ENCODE results near the gene ZBTB7B.

Gene ZBTB7B

DNA sequence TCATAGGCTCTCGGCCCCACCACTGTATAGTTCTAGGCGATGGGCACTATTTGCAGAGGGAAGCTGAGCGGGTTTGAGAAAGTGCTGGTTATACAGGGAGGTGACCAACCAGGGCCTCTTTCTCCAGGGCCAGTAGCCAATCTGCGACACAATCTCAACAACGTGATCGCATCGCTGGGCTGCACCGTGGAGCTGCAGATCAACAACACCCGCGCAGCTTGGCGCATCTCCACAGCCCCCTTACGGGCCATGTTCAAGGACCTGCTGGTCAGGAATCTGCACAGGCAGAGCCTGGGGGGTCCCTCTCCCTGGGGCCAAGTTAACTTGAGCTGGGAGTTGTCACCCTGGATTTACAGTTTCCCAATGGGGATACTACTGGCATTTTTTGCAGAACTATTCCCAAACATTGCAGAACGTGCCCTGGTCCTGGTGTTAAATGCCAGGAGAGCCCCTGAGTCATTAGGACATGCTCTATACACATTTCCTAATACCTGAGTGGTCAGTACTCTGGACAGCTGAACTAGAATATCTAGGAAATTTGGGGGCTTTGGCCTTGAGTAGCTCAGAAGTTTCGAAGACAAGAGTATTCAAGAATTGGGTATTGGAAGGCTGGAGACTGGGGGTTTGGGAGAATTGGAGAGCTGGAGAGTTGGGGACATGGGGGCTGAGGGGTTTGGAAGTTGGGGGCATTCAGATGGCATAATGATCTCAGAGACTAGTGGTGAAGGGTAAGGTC, 37.9 kb downstream of the ZBTB7B start:
- DNase-seq: no peak

DNA sequence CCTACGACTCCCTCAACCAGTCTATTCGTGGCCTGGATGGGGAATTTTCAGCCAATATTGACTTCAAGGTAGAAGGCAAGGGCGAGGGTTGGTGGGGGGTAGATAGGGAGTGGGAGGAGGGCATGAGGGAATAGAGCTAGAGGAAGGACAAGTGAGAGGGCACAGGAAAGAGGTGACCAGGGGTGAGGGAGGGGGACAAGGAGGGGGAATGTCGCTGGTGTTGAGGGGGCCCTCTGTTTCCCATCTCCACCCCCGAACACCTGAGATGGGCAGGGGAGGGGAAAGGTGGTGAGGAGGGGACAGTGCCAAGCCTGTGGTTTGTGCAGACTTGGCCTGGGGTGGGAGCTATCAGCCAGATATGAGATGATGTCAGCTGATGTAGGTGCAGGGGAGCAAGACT, 40.2 kb downstream of the ZBTB7B start:
- DNase-seq: no peak

DNA sequence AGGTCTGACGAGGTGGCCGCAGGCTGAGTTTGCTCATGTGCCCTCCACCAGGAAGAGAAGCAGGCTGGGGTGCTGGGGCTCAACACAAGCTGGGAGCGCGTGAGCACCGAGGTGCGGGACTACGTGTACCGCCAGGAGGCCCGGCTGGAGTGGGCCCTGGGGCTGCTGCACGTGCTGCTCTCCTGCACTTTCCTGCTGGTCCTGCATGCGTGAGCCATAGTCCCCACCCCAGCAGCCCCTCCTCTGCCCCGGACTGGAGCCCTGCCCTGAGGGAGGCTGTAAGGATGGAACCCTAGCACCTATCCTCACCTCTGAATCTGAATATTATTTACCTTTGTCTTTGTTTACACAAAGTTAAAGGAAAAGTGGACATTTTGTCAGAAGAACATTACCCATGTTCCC, 40.7 kb downstream of the ZBTB7B start:
- DNase-seq: no peak

DNA sequence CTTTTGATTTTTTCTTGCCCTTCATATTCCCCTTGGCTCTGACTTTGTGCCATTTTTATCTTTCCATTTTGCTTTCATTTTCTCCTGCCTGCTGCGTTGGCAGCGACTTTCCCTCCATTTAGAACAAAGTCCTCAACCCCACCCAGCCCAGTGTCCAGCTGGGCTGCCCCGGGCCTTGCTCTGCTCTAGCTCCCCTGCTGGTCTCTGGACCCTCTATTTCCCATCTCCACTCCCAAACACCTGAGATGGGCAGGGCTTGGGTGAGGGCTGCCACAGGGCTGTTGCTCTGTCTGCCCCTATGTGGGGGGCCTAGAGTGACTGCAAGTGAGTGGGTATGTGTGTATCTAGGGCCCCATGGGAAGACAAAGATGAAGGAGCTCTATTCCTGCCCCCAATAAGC, 41.2 kb downstream of the ZBTB7B start:
- no peak for DNase-seq

DNA sequence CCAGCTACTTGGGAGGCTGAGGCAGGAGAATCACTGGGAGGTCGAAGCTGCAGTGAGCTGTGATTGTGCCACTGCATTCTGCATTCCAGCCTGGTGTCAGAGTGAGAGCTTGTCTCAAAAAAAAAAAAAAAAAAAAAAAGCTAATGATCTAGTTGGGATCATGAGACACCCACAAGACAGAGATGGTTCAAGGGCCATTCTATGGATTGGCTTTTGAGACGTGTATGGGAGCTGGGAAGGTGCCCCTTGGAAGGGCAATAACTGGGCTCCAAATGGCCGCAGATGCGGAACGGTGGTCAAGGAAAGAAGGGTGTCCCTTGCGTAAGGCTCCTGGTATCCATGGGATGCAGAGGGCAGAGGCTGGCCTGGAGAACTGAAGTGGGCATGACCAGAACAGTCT, 41.8 kb downstream of the ZBTB7B start:
- DNase-seq: no peak

GRCh38 chr1:155044812-155045657, 42.4 kb downstream of the ZBTB7B start:
- DNase-seq: peak; percentile 63

- DNase-seq: no peak
Measured at GRCh38 chr1:155048449-155049334, 46.1 kb downstream of the ZBTB7B start.

GRCh38 chr1:155049651-155050559, 47.3 kb downstream of the ZBTB7B start:
- DNase-seq: no peak

GRCh38 chr1:155050560-155051341, 48.1 kb downstream of the ZBTB7B start, which contains the start of gene ADAM15:
Gene ADAM15 (plus strand): TSS chr1:155051316. CDS start chr1:155051387, 71 bp downstream.
- DNase-seq: peak; percentile 77

- DNase-seq: no peak
Measured at GRCh38 chr1:155051342-155051776, 48.8 kb downstream of the ZBTB7B start.

DNA sequence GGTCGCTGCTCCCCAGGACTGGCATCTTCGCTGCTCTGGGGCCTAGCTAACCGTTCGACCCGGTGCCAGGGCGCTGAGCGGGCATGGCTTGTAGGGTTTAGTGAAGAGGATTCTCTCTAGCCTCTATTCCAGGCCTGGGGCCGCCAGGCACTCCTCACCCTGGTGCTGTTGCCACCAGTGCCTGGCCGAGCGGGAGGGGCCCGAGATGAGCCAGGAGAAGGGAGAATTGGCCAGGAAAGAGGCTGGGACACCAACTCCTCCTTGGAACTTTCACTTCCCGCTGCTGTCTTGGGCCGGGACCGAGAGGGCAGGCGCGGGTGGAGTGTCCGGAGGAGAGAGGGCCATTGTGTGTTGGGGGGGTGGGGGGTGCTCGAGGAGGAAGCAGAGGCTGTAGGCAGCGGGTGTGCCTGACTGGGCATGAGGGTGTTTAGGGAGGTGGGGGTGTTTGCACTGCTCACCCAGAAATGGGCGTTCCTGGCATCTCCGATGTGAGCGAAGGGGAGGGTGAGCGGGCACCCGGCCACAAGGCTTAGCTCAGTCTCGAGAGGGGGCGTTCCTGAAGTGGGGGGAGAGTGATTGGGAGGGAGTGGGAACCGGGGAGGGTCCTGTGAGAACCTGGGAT, 49.3 kb downstream of the ZBTB7B start:
- peak; percentile 30 for DNase-seq

DNA sequence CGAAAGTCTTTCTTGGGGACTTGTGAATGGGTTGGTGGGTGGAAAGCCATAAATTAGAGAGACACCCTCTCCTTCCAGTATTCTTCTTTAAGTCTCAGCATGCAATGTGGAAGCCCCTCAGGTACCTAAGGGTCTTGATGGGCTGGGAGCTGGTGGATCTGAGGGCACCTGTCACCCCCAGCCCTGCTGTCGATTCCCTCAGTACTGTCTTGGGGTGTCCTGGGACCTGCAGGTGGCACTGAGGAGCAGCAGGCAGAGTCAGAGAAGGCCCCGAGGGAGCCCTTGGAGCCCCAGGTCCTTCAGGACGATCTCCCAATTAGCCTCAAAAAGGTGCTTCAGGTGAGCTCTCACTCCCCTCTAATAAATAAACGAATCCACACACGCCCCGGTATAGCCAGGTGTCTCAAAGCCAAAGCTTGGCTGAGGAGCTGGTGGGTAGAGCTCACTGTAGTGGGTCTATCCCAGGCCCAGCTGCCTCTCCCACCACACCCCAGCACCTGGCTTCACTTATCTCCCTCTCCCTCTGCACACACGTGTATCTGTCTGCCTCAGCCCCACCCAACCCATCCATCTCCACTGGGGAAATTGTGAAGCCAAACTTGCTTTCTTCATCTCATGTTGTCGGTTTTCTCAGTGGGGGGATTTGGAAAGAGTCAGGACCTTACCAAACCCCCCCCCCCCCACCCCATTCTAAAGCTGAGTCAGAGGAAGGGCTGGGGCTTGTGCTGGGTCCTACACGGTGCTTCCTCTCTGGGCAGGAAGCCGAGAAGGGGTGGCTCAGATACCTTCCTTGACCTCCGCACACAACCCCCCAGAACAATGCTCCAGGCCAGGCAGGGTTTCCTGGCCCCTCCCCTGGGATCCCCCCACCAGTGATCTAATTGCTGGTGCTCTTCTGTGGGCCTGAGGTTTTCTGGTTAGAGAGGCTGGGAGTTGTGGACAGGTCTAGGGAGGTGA, 50.1 kb downstream of the ZBTB7B start:
- DNase-seq: peak; percentile 21

- no peak for DNase-seq
Measured at GRCh38 chr1:155053531-155054105, 51.0 kb downstream of the ZBTB7B start.

DNA sequence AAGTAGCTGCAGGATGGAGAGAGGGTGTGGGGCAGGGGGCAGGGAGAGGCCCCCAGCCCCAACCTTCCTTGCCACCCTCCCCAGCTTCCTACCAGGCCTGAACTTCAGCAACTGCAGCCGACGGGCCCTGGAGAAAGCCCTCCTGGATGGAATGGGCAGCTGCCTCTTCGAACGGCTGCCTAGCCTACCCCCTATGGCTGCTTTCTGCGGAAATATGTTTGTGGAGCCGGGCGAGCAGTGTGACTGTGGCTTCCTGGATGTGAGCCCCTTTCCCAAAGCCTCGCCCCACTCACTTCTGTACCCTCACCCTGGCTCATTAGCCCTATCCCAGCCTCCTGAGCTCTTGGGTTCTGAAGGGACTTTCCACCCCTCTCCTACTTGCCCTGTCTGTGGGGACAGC, 54.5 kb downstream of the ZBTB7B start:
- no peak for DNase-seq

DNA sequence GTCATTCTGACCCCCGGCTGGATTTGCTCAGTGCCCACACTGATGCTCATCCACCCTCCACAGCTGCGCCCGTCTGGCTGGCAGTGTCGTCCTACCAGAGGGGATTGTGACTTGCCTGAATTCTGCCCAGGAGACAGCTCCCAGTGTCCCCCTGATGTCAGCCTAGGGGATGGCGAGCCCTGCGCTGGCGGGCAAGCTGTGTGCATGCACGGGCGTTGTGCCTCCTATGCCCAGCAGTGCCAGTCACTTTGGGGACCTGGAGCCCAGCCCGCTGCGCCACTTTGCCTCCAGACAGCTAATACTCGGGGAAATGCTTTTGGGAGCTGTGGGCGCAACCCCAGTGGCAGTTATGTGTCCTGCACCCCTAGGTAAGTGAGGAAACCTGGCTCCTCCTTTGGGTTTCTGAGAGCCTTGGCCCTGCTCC, 55.2 kb downstream of the ZBTB7B start:
- DNase-seq: no peak

DNA sequence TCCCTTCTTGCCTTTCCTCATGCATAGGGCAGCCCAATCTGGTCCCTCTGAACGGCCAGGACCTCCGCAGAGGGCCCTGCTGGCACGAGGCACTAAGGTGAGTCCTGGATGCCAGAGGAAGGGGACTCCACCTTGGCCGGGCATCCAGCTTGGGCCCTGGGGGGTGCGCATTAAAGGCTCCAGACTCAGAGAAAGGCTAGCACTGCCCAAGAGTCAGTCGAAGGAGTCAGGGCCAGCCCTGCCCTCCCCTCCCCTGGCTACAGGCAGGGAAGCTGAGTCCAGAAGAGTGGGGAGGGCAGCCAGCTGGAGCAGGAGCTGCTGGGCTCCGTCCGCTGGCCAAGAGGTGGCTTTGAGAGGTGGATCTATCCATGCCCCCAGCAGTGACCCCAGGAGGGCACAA, 58.1 kb downstream of the ZBTB7B start:
- no peak for DNase-seq

GRCh38 chr1:155061381-155062150, 59.0 kb downstream of the ZBTB7B start:
- DNase-seq: peak; percentile 93

DNA sequence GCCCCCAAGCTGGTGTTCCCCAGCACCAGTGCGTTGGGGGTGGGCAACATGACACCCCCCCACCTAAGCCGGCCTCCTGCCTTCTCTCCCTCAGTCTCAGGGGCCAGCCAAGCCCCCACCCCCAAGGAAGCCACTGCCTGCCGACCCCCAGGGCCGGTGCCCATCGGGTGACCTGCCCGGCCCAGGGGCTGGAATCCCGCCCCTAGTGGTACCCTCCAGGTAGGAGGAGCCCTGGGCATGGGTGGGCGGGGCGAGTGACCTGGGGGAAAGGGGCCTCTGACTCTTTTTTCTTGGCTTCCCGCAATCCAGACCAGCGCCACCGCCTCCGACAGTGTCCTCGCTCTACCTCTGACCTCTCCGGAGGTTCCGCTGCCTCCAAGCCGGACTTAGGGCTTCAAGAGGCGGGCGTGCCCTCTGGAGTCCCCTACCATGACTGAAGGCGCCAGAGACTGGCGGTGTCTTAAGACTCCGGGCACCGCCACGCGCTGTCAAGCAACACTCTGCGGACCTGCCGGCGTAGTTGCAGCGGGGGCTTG, 59.6 kb downstream of the ZBTB7B start:
- no peak for DNase-seq
